GM21423 (cell line): ENCODE results near the gene GNG14.
"Not testable (repeated sequence)": the region's sequence is repeated elsewhere in the genome, so short reads cannot be mapped to it uniquely, and the experiment has no call there.

Source experiments
- ATAC-seq: cut with Tn5 transposase; IDR thresholded peaks from one replicate; pipeline ENCODE4 v1.9.1; 2021; ENCODE audit warnings: mild to moderate bottlenecking, moderate library complexity; ENCODE audit not compliant: unreplicated experiment

The GNG14 gene

DNA sequence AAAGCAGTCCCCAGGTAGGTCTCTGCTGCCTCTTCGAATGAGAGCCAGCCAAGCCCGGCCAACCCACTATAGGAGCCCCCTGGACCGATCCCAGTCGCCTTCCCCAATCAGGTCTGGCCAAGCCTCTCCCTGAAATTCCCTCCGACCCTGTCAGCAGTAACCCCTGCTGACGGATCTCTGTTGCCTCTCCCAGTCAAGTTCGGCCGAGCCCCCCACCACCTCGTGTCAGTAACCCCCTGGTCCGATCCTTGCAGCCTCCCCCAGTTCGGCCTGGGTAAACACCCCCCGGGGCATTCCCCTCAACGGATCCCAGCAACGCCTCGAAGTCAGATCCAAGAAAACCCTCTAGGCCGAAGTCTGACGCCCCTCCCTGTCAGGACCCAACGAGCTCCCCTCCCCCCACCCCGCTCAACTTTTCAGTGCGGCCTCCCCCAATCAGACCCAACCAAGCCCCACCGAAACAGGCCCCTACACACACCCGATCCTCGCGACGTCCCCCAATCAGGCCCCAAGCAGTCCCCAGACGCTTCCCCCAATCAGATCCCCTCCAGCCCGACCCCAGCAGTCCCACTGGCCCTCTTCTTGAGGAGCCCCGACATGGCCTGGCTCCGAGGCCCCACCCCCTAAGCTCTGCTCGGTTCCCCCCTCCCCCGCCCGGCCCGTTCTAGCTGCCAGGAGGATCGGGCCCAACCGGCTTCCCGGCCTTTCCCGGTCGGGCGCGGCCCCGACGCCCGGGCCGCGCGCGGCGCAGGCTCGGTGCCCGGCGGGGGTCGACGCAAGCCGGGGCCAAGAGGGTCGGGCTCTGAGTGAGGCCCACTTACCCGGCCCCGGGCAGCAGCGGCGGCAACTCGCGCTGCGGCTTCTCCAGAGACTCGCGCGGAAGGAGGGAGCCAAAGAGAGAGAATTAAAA is 34.1 kb downstream of the GNG14 start:
- peak; percentile 25 for ATAC-seq

DNA sequence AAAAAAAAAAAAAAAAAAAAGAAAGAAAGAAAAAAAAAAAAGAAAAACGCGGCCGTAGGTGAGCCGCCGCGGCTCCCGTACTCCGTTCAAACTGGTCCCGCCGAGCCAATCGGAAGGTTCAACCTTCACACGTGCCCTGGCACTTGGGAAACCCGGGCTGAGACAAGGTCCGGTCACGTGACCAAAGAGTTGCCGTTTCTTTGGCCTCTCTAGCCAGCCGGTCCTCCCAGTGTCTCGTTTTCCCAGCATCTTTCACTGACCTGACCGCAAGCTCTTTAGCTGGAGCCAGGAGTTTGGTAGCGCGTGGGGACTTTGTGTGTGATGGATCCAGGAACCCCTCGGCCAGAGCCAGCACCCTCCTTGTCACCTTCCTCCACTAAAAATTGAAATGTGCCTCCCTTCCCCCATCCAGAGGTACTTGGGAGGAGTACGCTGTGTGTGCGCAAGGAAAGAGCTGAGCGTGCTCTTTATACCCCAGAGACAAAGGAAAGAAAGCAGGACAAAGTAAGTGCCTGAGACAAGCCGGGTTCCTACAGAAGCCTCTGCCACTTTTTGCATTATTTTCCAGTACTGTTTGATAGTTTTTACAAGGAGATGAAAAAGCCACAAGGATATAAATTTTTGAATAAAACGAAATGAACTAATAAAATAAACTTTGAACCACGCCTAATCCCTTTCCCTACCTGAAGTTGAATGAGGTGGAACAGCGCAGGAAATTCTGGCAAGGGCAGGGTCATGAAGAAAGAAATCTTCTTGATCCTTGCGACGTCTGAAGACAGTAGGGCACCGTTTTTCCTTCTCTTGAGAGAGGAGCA is 35.0 kb downstream of the GNG14 start:
- ATAC-seq: peak; percentile 74

DNA sequence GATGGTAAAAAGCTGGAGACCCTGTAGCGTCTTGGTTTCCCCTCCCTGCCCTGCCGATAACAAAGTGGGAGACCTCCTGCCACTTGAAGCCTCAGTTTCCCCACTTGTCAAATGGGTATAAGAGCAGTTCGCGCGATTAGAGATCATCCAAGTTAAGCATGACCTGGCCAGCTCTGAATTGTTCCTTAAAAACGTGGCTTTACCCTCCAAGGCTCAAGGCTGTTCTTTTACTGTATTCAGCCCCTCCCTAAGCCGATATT is 35.5 kb downstream of the GNG14 start:
- no peak for ATAC-seq

DNA sequence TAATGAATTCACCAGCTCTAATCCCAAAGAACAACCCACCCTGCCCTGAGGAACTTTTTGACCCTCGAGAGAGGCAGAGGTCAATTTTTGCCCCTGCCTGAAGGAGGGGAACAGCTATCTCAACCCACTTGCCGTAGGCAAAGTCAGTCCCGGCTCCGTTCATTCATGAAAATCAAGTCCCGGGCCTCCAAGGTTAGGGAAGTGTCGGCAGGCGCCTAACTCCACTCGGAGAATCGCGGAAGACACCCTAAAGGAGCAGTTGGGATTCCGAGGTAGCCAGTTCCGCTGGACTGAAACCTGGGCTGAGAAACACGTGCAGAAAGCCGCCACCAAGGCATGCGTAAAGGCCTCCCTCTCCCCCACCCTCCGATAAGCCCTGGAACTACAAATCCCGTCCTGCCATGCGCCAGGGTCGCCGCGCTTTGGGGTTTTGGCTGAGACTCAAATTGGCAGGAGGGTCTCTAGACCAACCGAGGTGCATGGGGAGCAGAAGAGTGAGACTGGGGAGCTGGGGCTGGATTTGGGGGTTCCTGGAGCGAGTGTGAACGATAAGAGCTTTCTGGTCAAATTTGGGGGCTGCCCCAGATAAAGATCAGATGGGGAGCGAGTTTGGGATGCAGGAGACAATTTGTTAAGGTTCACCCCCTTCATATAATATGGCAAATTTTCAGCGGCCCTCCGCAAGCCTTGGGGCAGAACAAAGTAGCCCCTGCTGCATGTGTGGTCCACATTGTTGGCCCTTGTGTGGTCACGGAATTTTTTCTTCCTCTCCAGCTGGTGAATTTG is 36.0 kb downstream of the GNG14 start, which contains the start of gene TNPO2:
Gene TNPO2 (minus strand): TSS at position 292 of the 786 bp plus-strand sequence. CDS start 2,955 bp downstream, outside the sequence.
- no peak for ATAC-seq

DNA sequence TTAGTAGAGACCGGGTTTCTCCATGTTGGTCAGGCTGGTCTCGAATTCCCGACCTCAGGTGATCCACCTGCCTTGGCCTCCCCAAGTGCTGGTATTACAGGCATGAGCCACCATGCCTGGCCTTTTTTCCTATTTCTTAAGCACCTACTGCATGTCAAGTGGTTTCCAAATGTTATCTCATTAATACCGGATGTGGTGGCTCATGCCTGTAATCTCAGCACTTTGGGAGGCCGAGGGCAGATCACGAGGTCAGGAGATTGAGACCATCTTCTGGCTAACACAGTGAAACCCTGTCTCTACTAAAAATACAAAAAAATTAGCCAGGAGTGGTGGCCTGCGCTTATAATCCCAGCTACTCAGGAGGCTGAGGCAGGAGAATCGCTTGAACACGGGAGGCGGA is 37.8 kb downstream of the GNG14 start:
- not testable (repeated sequence) for ATAC-seq

DNA sequence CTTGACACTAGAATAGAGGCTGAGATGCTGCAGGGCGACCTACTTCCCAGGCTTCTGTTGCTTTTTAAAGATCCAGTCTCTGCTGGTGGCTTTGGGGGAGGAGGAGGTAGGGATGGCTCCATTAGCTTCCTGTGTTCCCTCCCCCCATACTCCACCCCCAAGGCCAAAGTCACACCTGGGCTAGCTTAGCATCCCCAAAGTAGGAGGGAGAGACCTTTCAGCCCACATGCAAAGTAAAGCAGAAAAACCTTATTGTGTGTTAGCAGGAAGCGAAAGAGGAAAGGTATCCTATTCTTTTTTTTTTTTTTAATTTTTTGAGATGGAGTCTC is 39.2 kb downstream of the GNG14 start:
- no peak for ATAC-seq

DNA sequence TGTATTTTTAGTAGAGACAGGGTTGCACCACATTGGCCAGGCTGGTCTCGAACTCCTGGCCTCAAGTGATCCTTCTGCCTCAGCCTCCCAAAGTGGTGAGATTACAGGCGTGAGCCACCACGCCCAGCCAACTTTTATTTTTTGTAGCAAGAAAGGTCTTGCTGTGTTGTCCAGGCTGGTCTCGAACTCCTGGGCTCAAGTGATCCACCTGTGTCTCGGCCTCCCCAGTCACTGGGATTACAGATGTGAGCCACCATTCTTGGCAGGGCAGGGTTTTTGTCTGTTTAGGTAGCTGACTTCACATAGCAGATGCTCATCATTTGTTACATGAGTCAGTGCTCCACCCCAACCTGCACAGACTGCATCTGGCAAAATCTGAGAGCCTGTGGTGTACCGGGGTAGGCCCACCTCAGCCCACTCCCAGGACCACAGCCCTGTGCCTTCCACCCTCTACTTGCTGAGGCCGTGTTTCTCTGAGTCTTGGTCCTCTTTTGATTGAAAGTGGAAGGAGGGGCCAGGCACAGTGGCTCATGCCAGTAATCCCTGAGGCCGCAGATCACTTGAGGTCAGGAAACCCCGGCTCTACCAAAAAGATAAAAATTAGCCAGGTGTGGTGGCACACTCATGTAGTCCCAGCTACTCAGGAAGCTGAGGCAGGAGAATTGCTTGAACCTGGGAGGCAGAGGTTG is 40.1 kb downstream of the GNG14 start:
- no peak for ATAC-seq

DNA sequence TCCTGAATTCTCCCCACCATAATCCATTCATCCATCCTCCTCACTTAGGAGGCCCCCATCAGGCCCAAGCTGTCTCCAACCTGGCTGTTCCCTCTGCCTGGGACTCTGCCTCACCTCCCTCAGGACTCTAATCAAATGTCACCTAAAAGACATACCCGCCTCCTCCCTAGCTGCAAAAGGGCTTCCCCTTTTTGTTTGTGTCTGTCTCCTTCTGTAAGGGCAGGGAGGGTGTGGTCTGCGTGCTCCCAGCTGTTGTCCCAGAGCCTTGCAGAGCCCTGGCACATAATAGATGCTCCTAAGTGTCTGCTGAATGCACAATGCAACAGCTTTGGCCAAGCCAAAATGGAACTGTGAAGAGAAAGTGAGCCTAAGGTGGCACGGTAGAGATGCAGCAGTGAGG is 42.3 kb downstream of the GNG14 start:
- no peak for ATAC-seq

DNA sequence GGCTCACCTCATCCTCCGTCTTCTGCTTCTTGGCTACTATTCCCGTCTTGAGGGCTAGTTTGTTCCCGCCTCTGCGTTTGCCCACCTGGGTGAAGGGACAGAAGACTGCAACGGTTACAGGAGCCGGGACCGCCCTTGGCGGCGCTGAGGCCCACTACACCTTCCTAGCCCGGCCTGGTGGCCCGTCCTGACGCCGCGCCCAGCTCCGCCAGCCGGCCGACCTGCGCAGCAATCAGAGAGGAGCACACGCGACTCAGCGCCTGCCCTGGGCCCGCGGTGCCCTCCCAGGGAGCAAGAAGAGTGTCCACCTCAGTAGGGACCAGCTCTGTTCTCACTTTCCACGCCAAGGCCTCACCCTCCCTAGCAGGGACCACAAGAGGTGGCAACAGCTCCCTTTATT is 43.5 kb downstream of the GNG14 start:
- ATAC-seq: no peak

DNA sequence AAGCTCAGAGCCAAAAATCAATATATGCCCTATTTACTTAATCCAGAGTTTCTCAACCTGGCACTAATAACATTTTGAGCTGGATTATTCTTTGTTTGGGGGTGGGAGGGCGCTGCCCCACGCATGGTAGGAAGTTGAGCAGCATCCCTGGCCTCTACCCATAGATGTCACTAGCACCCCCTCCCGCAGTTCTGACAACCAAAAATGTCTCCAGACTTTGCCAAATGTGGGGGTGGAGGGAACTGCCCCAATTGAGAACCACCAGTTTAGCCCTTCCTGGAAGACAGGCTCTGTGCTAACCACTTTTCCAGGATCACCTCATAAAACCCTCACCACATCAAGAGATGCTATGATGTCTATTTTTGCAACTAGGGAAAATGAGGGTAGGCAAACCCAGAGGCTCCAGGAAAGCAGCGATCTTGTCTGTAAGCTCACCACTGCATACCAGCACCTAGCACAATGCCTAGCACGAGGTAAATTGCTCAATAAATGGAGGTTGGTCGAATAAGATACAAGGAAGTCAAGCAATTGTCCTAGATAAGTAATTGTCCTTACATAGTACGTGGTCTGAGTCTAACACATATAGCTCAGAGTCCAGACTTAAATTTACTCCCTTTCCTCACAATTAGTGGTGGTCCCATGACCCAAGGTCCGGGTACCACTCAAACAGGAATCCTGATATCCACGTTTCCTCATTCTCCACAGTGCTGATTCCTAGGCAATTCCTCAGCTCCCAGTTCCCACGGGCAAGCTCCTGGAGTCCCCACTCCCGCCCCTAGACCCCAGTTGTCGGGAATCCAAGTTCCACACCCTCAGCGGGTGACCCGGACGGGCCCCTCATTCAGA is 45.8 kb downstream of the GNG14 start:
- no peak for ATAC-seq

DNA sequence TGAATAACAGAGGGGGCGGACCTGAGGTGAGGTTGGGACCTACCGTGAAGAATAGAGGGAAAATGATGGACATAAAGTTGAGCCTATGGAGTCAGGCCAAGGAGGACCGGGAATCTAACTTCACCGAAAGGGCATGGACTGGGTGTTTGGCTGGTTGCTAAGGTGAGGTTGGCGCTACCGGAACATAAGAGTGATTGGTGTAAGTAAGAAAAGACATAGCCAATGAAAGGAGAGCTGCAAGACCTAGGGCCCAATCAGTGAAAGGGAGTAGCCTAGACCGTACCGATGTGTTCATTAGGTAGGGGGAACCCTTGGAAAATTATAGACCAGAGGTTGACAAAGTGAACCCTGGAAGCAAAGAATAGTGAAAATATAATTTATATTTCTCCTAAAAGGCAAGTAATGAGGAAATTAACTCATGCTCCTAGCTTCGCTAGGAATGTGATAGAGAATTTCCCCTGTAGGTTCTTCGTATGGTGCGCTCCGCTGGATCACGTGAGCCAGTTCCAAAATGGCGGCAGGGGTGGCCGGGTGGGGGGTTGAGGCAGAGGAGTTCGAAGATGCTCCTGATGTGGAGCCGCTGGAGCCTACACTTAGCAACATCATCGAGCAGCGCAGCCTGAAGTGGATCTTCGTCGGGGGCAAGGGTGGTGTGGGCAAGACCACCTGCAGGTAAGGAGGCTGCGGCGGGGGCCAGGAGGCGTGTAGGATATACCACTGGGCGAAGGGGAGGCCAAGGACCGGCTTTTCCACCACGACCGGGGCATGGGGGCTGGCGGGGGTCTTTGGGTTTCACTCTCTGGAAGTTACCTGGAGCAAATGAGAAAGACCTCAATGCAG is 49.4 kb downstream of the GNG14 start, which contains the start of gene GET3:
Gene GET3 (plus strand): TSS at position 503 of the 840 bp plus-strand sequence. CDS start 9 bp downstream, at position 512.
- ATAC-seq: peak; percentile 67

DNA sequence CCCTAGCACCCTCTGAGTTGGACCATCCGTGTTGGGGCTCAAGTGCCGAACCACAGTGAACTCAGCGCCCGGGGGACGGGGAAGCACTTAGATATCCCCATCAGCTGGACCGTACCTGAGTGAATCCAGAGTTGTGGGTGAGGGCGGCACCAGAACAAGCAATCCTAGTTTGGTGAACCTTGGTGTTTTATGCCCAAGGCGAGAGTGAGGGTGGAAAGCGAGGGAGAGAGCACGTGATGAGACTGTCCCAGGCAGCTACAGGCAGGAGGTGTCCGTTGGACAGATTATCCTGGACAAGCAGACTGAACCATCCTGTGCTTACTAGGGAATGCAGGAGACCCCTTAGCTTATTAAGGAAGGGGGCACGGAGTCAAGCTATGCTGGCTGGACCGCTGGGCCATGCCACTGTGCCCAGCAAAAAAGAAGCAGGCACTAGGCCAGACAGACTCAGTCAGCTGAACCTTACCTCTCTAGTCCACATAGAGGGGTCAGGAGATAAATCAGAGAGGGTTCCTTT is 50.1 kb downstream of the GNG14 start:
- ATAC-seq: no peak
